HepG2 (cell line): ENCODE measurements around the gene KRTAP5-4. TPM values are rescaled to one million over a fixed set of nuclear protein-coding genes. Genes with fewer than 3 reads are reported as not detected.

ENCODE experiments used
- ATRX ChIP-seq: sonication (generic); formaldehyde crosslinking; IDR thresholded peaks from 2 replicates; pipeline ENCODE4 v1.4.0; 2020; ENCODE audit warnings: missing genetic modification reagents, borderline replicate concordance
- CCDC6 ChIP-seq: sonication (generic); formaldehyde crosslinking; IDR thresholded peaks from 2 replicates; pipeline ENCODE4 v1.8.1; 2022; ENCODE audit warnings: mild to moderate bottlenecking, missing genetic modification reagents, moderate library complexity
- CERS6 ChIP-seq: sonication (generic); formaldehyde crosslinking; IDR thresholded peaks from 2 replicates; pipeline ENCODE4 v1.5.0; 2020; ENCODE audit warnings: missing genetic modification reagents
- ELF1 ChIP-seq: sonication (generic); formaldehyde crosslinking; IDR thresholded peaks from 2 replicates; pipeline ENCODE4 v1.4.0; 2020; ENCODE audit warnings: missing genetic modification reagents
- HES4 ChIP-seq: sonication (generic); formaldehyde crosslinking; IDR thresholded peaks from 2 replicates; pipeline ENCODE4 v1.9.0; 2021; ENCODE audit warnings: mild to moderate bottlenecking, missing genetic modification reagents, borderline replicate concordance
- HINFP ChIP-seq: sonication (generic); formaldehyde crosslinking; IDR thresholded peaks from 2 replicates; pipeline ENCODE4 v1.4.0; 2020; ENCODE audit warnings: low read depth, mild to moderate bottlenecking, missing genetic modification reagents
- HMG20B ChIP-seq: conservative IDR thresholded peaks from 2 replicates; pipeline ENCODE4 v1.6.1; 2016; ENCODE audit warnings: missing genetic modification reagents, missing compliant biosample characterization
- MED13 ChIP-seq: sonication (generic); formaldehyde crosslinking; IDR thresholded peaks from 2 replicates; pipeline ENCODE4 v1.5.0; 2020; ENCODE audit warnings: missing genetic modification reagents
- MNT ChIP-seq: fragments of 450-650 bp; IDR thresholded peaks from 2 replicates; pipeline ENCODE4 v1.6.1; 2016
- POGK ChIP-seq: sonication (generic); formaldehyde crosslinking; conservative IDR thresholded peaks from 2 replicates; pipeline ENCODE4 v1.8.0; 2022; ENCODE audit warnings: mild to moderate bottlenecking, moderate library complexity, missing genetic modification reagents
- POLR2AphosphoS5 ChIP-seq: IDR thresholded peaks from 2 replicates; pipeline ENCODE4 v1.6.1; 2012; ENCODE audit warnings: low read depth, low read length
- SIX1 ChIP-seq: sonication (generic); formaldehyde crosslinking; IDR thresholded peaks from 2 replicates; pipeline ENCODE4 v1.4.0; 2020; ENCODE audit warnings: missing genetic modification reagents, borderline replicate concordance
- SOX5 ChIP-seq: IDR thresholded peaks from 2 replicates; pipeline ENCODE4 v1.6.1; 2016; ENCODE audit warnings: borderline replicate concordance
- TFE3 ChIP-seq: IDR thresholded peaks from 2 replicates; pipeline ENCODE4 v1.6.1; 2016
- ZBED4 ChIP-seq: sonication (generic); formaldehyde crosslinking; IDR thresholded peaks from 2 replicates; pipeline ENCODE4 v1.4.0; 2020; ENCODE audit warnings: missing genetic modification reagents, borderline replicate concordance
- ZNF12 ChIP-seq: sonication (generic); formaldehyde crosslinking; IDR thresholded peaks from 2 replicates; pipeline ENCODE4 v1.5.0; 2020; ENCODE audit warnings: missing genetic modification reagents
- ZNF468 ChIP-seq: sonication (generic); formaldehyde crosslinking; IDR thresholded peaks from 2 replicates; pipeline ENCODE4 v1.8.0; 2022; ENCODE audit warnings: mild to moderate bottlenecking, moderate library complexity, missing genetic modification reagents
- polyA plus RNA-seq, 8 experiments: library from polyadenylated mRNA; depleted of rRNA in 3 of 8; stranded (reverse) in 7 of 8; unstranded in 1 of 8; fragments of >200 nt; fragmentation: Illumina TruSeq in 4 of 8; extraction: Trizol in 4 of 8; gene quantifications; 2 replicates each; pipeline versions ENCODE4 v1.2.1 to v1.2.3, GENCODE V29; 2011 to 2016; ENCODE audit warnings: low read depth in 4 of 8, missing spikeins in 1 of 8, mixed read lengths in 1 of 8; ENCODE audit not compliant: insufficient read depth in 1 of 8
- total RNA-seq, 5 experiments: library from RNA; depleted of rRNA; stranded (reverse); fragments of >200 nt; fragmentation: Illumina TruSeq; extraction: Trizol; gene quantifications; 2 replicates each; pipeline ENCODE4 v1.2.3, GENCODE V29; 2016; ENCODE audit warnings: low read depth in 1 of 5

Gene KRTAP5-4
- total and polyA plus RNA-seq, 2 of the 13 experiments (the other 11 are each of a cell fraction or from before 2014, with no cell fraction given) = not detected

- TF ChIP-seq ZBED4 = no peak; the same call in 1 of the 2 replicates
- TF ChIP-seq MNT = no peak
- TF ChIP-seq CERS6 (CRISPR knock-in tag) = no peak
- TF ChIP-seq ELF1 = no peak
- TF ChIP-seq ZNF12 = no peak
- TF ChIP-seq MED13 = no peak
- no peak; the same call in 1 of the 2 replicates for TF ChIP-seq HINFP (CRISPR knock-in tag)
- no peak for TF ChIP-seq ATRX
- TF ChIP-seq POGK (CRISPR knock-in tag) = no peak
- TF ChIP-seq ZNF468 (CRISPR knock-in tag) = 0 out of 2 replicates have a peak, but pooled peaks have one; percentile 36
- no peak for TF ChIP-seq TFE3
- TF ChIP-seq SOX5 = no peak
- no peak for TF ChIP-seq SIX1 (CRISPR knock-in tag)
- no peak for TF ChIP-seq HMG20B (CRISPR knock-in tag)
- TF ChIP-seq HES4 (CRISPR knock-in tag) = 0 out of 2 replicates have a peak, but pooled peaks have one; percentile 45
- TF ChIP-seq CCDC6 (CRISPR knock-in tag) = no peak
- no peak for TF ChIP-seq POLR2AphosphoS5
Observed at GRCh38 chr11:1572197-1573076, 49.5 kb downstream of the KRTAP5-4 start, which contains the start of gene DUSP8 (continued).
